HG02885 (cell line): ENCODE data around the gene TMEM151B.
A peak's percentile ranks its signal among the peaks of the same experiment; 100 is the strongest.

ENCODE experiments used
- ATAC-seq: cut with Tn5 transposase; IDR thresholded peaks from one replicate; pipeline ENCODE4 v1.9.1; 2021; ENCODE audit warnings: mild to moderate bottlenecking; ENCODE audit not compliant: unreplicated experiment, poor library complexity

The TMEM151B gene

GRCh38 chr6:44250067-44250717, 20.1 kb upstream of the TMEM151B start:
- no peak for ATAC-seq

GRCh38 chr6:44250718-44251123, 19.5 kb upstream of the TMEM151B start:
- no peak for ATAC-seq

- ATAC-seq = no peak
These were observed 18.4 kb upstream of the TMEM151B start for GRCh38 chr6:44251576-44252524.

GRCh38 chr6:44253307-44254101, 16.7 kb upstream of the TMEM151B start:
- ATAC-seq = no peak

- ATAC-seq = no peak
These were observed 15.8 kb upstream of the TMEM151B start for GRCh38 chr6:44254191-44255104.

- ATAC-seq = no peak
These were observed 15.0 kb upstream of the TMEM151B start for GRCh38 chr6:44255105-44255808.

GRCh38 chr6:44255871-44256774, 14.1 kb upstream of the TMEM151B start:
- no peak for ATAC-seq

- ATAC-seq = no peak
These were observed 13.6 kb upstream of the TMEM151B start for GRCh38 chr6:44256775-44257024.

- ATAC-seq = peak; percentile 54
These were observed 13.1 kb upstream of the TMEM151B start, which contains the start of gene SLC35B2 for GRCh38 chr6:44257025-44257752. Gene SLC35B2 (minus strand): TSS chr6:44257528. CDS start chr6:44257410, 118 bp downstream.

GRCh38 chr6:44257753-44258324, 12.4 kb upstream of the TMEM151B start:
- peak; percentile 13 for ATAC-seq

- ATAC-seq = no peak
These were observed 11.9 kb upstream of the TMEM151B start for GRCh38 chr6:44258325-44258863.

GRCh38 chr6:44258921-44259320, 11.3 kb upstream of the TMEM151B start:
- ATAC-seq = no peak

GRCh38 chr6:44260011-44260410, 10.2 kb upstream of the TMEM151B start:
- no peak for ATAC-seq

- ATAC-seq = no peak
These were observed 9.6 kb upstream of the TMEM151B start for GRCh38 chr6:44260451-44261297.

- ATAC-seq = no peak
These were observed 8.7 kb upstream of the TMEM151B start for GRCh38 chr6:44261581-44261980.
